Measurements from ENCODE around the gene GARIN3.

GARIN3 gene

DNA sequence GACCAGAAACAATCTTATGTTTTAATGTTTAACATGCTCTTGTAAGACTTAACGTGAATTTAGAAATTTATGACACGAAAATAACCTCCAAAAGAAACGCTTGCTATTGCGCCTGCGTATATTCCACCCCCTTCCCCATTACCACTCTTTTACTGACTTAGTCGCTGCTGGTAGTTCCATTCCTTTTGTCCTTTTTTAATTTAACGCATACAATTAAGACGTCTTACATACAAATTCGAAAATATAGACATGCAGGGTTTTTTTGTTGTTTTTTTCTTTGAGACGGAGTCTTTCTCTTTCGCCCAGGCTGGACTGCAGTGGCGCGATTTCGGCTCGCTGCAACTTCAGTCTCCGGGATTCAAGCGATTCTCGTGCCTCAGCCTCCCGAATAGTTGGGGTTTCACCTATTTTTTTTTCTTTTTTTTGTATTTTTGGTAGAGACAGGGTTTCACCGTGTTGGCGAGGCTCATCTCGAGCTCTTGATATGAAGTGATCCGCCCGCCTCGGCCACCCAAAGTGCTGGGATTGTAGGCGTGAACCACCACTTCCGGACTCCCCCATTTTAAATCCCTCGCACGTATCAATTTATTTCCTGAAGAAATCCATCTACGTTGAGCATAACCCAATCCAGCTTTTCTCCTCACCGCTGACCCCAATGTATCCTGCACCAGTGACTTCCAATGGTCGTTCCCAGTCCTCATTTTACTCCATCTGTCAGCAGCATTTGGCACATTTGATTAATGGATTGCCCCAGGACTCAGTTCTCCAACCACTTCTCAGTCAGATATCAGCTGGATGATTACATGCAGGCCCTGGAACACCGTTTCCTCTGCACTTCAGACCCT is 22.7 kb downstream of the GARIN3 start:
- peak; percentile 50 for DNase-seq

DNA sequence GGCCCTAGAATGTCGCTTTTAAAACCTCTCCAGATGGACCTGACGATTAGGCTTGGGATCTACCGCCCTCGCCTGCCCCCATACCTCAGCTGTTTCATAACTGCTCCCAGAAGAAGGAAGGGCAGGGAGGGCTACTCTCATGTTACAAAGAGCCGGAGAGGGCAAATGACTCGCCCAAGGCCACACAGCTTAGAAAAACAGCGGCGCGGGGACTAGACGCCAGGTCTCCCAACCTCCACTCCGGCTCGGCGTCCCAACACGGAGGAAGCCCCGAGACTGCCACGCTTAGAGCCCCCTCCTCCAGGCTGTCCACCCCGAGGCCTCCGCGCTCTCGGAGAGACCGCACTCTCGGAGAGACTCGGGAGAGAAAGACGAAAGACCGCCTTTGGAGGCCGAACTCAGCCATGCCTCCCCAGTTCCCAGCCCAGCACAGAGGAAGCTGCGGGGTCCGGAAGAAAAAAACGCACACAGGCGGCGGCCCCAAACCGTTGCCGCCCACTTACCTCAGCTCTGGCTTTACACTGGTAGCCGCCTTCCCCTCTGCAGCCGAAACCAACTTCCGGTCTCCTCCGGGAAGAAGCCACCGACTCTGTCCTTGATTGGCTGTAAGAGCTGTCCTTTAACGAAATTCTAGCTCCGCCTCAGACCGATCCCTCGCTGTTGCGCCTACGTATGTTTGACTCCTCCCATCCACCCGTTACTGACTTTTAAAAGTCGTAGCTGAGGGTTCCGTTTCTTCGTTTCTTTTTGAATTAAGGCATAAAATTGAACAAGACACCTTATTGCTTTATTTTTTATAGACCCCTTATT is 23.5 kb downstream of the GARIN3 start, which contains the start of gene MED7:
Gene MED7 (minus strand): TSS at position 549 of the 810 bp plus-strand sequence. CDS start 3,434 bp downstream, outside the sequence.
- DNase-seq: peak; percentile 100

DNA sequence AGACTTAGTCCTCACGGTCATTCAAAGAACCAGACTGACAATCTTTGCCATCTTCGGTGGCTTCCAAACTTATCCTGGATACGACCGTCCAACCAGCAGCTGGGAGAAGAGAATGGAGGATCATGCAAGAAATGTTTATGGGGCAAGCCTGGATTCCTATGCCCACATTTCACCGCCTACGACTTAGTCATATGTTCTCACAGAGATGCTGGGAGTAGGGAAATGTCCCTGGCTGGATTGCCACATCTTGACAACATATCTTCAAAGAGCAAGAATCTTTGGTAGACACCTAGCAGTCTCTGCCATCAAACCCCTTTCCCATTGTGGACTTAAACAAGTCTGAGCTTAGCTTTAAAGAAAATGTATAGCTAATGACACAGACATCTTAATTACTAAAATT is 28.4 kb downstream of the GARIN3 start:
- peak; percentile 4 for DNase-seq

DNA sequence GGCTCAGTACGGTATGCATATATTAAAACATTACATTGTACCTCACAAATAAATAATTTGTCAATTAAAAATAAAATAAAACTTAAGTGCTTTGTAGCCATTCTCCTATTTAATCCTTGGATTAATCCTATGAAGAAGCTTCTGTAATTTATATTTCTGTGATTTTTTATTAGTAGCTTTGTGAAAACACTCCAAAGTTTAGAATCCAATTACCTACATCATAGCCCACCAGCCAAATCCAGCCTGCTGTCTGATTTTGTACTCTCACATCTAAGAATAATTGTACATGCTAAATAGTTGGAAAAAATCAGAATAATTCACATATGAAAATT is 33.8 kb downstream of the GARIN3 start:
- no peak for DNase-seq

DNA sequence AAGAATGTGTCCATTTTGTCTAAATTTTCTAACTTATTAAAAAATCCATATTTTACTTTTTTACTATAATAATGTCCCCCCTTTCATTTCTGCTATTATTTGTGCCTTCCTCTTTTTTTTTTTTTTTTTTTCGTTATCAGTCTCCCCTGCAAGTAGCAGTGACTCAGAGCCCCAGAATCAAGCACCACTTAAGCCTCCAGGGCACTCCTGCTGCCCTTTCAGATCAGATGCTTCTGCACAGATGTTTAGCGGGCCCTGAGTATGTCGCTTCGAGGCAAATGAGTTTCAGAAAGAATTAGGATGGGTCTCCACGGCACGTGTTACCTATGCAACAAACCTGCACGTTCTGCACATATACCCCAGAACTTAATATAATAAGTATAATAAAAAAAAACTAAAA is 35.1 kb downstream of the GARIN3 start:
- no peak for DNase-seq

DNA sequence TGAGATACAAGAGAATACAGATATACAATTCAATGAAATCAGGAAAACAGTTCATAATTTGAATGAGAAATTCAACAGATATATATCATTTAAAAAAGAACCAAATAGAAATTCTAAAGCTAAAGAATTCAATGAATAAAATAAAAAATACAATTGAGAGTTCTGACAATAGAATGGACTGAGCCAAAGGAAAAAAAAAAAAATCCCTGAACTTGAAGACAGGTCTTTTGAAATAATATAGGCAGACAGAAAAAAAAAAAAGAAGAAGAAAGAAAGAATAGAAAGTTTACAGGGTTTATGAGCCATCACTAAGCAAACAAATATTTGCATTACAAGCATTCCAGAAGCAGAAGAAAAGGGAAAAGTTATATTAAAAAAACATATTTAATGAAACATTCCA is 44.4 kb downstream of the GARIN3 start:
- no peak for DNase-seq

DNA sequence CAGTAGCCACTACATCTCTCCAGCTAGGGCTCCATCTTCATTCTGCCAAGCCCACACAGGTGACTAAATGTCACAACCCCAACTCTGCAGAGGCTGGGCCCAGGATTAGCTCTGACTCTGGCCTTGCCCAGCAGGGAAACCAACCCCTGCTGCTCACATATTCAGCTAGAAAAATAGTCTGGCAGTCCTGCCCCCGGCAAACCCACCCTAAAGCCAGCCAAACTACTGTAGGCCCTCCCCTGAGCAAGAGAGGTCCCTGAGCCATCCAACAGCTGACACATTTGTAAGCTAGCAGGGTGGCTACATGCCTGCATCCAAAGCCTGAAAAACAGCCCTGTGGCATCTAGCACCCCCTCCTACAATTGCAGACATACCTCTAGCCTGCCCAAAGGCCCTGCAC is 46.0 kb downstream of the GARIN3 start:
- no peak for DNase-seq

DNA sequence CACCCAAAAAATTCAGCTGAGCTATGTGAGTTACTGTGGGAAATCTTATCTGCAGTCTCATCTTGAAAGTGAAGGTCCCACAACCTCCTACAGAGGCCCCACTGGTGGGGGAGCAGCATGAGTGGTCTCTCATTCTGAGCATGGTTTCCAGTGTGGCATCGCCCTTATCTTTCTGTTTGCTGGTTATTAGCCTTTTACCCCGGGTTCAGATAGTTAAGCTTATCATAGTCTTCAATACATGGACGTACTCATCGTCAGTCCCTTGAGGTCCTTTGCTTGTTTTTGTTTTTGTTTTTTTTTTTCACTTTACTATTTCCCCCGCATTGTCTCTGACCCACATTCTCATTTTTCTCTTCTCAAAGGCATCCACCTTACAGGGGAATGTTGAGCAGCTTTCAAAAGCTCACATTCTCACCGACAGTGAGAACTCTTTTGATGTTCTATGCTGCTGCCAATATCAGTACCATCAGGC is 49.5 kb downstream of the GARIN3 start:
- no peak for DNase-seq

DNA sequence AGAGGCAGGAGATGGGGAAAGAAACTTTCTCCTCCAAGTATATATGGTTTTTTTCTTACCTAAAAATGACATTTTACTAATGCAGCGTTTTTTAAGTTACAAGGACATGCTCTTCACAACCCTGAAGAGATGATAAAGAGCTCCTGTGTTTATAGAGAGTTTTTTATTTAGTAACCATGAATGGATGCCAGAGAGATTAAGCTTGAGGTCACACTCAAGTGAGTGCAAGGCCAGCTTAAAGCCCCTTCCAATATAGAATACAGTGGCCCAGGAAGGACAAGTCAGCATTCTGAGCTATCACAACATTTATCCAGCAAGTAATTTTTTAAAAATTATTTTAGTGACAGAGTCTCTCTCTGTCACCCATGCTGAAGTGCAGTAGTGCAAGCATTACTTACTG is 50.6 kb downstream of the GARIN3 start:
- no peak for DNase-seq

DNA sequence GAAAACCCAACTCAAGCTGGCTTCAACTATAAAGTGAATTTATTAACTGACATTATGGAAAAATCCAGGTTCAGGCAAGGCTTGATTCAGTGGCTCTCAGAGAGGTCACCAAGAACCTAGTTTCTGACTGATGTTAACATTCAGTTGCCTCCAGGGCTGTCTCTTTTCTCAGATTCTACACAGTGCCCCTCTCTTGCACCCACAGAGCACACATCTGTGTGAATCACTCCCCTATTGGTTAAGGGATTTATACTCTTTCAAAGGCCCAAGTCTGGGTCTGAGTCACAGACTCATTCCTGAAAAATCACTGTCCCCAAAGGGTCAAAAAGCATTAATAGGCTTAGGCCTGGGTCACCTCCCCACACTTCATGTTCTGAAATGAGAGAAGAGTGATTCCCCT is 51.1 kb downstream of the GARIN3 start:
- DNase-seq: no peak

DNA sequence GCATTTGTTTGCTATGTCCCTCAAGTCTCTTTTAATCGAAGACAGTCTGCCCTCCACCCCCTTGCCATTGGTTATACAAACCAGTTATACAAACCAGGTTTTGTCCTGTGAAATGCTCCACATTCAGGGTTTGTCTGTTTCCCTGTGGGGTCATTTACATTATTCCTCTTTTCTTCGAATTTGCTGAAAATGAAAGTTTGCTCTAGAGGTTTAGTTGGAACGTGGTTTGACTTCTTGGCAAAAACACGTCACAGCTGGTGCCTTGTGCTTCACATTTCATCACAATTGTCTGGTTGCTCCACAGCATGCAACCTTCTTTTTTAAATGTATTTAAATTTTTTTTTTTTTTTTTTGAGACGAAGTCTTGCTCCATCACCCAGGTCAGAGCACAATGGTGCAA is 53.1 kb downstream of the GARIN3 start:
- DNase-seq: no peak

Measured in fibroblast of skin of right biceps (primary cell).